ENCODE data around the gene WIZ. TPM values are rescaled to one million over a fixed set of nuclear protein-coding genes. Genes with fewer than 3 reads are reported as not detected.

Gene WIZ
- total and polyA plus RNA-seq, 2 of the 4 experiments (the other 2 are of a cell fraction): 0.90 to 27.1 TPM

DNA sequence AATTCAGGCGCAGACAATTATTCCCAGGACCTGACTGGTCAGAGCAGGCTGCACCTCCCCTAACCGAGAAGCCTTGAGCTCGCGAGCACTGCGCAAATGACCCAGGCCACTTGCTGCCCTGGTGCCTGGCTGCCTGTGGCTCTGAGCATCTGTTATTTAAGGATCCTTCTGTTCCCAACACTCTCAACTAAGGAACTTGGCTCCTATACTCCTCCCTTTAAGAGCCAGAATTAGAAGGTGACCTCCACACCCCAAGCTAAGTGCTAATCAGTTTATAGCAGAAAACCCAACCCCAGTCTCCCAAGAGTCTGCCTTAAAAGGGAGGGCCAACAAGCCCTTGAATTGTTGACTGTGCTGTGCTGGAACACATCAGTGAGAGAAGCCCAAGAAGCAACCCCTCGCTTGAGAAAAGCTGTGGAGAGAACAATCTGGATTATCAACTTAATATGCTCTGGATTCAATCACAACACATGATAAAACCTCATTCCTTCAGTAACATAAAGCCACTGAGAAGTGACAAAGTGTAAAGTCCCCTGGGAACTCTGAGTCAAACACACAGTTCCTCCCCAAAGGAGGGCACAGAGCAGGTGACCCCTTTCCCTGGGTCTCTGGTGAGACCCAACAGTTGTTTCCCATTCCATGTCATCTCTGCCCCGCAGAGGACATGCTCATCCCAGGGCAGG is 45.5 kb downstream of the WIZ start:
- no peak overlapping the region for H3K4me3 ChIP-seq (ENCODE audit: insufficient read depth, low read depth, low read length)
- H2AFZ ChIP-seq (replicated peaks; ENCODE audit: low read length, poor library complexity): no peak overlapping the region
- H3K36me3 ChIP-seq (ENCODE audit: control insufficient read depth, insufficient read depth, low read length): peaks cover 51% of the 10 kb centered on the region
- H3K18ac ChIP-seq (ENCODE audit: low read depth, low read length): no peak overlapping the region
- H2BK15ac ChIP-seq (ENCODE audit: low read depth, low read length): no peak overlapping the region
- intact Hi-C loops (cut with micrococcal nuclease) (no loop called here), in situ Hi-C loops (cut with MboI; ENCODE audit: low sequenced_read_pairs) (loop anchor here (25.0 kb wide), 1 partner anchor 783 kb away; the partner anchor contains the start of genes AP1M1 and FAM32A), dilution Hi-C loops (cut with HindIII; ENCODE audit: low sequenced_read_pairs, unreplicated experiment) (no loop called here)
- no peak overlapping the region for H2AK5ac ChIP-seq (ENCODE audit: low read depth, low read length)
- no peak overlapping the region for H2BK20ac ChIP-seq (ENCODE audit: low read depth, low read length)
- TF ChIP-seq ELK1 (IDR thresholded peaks at IDR 0.05; ENCODE audit: borderline replicate concordance, low read depth, low read length) (no peak), CHD1 (IDR thresholded peaks at IDR 0.05; ENCODE audit: low read depth, low read length) (no peak), RFX5 (IDR thresholded peaks at IDR 0.05; ENCODE audit: low read depth, low read length) (no peak), RCOR1 (IDR thresholded peaks at IDR 0.05; ENCODE audit: insufficient replicate concordance, low read length) (no peak), NFE2L2 (IDR thresholded peaks at IDR 0.05; ENCODE audit: low read depth, low read length) (no peak), USF2 (IDR thresholded peaks at IDR 0.05; ENCODE audit: low read depth, low read length) (no peak), FOS (IDR thresholded peaks at IDR 0.05; ENCODE audit: low read depth, low read length) (no peak), MAZ (IDR thresholded peaks at IDR 0.05; ENCODE audit: borderline replicate concordance, low read depth, low read length) (no peak), MXI1 (IDR thresholded peaks at IDR 0.05; ENCODE audit: borderline replicate concordance, low read depth, low read length) (no peak)
- TF ChIP-seq, protein P1, sequence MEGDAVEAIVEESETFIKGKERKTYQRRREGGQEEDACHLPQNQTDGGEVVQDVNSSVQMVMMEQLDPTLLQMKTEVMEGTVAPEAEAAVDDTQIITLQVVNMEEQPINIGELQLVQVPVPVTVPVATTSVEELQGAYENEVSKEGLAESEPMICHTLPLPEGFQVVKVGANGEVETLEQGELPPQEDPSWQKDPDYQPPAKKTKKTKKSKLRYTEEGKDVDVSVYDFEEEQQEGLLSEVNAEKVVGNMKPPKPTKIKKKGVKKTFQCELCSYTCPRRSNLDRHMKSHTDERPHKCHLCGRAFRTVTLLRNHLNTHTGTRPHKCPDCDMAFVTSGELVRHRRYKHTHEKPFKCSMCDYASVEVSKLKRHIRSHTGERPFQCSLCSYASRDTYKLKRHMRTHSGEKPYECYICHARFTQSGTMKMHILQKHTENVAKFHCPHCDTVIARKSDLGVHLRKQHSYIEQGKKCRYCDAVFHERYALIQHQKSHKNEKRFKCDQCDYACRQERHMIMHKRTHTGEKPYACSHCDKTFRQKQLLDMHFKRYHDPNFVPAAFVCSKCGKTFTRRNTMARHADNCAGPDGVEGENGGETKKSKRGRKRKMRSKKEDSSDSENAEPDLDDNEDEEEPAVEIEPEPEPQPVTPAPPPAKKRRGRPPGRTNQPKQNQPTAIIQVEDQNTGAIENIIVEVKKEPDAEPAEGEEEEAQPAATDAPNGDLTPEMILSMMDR (conservative IDR thresholded peaks at IDR 0.05; ENCODE audit: low read depth, low read length): no peak
- no peak overlapping the region for H3K9ac ChIP-seq (ENCODE audit: low read depth, low read length)
- no peak overlapping the region for H3K4ac ChIP-seq (ENCODE audit: low read depth, low read length)
- H3K56ac ChIP-seq (ENCODE audit: extremely low read depth, insufficient read depth, low read length): no peak overlapping the region
- no peak overlapping the region for H4K91ac ChIP-seq (ENCODE audit: insufficient read depth, low read depth, low read length)
- CTCF ChIA-PET: interaction anchor here (0.6 to 1.0 kb wide), 3 partner anchors 10 to 15 kb away, joined by 3 to 5 read pairs (median 3); no protein-coding TSS in a partner anchor
- no peak for ATAC-seq (ENCODE audit: low read depth)
- POLR2A ChIA-PET (ENCODE audit: unreplicated experiment): interaction anchor here (1.2 kb wide), 1 partner anchor 14 kb away, joined by 4 read pairs; the partner anchor contains the start of gene AKAP8L
- H3K4me2 ChIP-seq (ENCODE audit: low read depth, low read length): no peak overlapping the region
- H4K5ac ChIP-seq (ENCODE audit: low read depth, low read length): no peak overlapping the region
- no peak overlapping the region for H2BK5ac ChIP-seq (ENCODE audit: low read depth, low read length, poor library complexity, severe bottlenecking)
- peaks cover 6 to 73% of the 10 kb centered on the region in 2 experiments for H3K79me1 ChIP-seq (ENCODE audit: low read depth in 1 of 2, low read length in 2 of 2)
- H2BK120ac ChIP-seq (ENCODE audit: low read depth, low read length): no peak overlapping the region
- peaks cover 5% of the 10 kb centered on the region; the same call in 1 of the 2 replicates for H3K4me1 ChIP-seq (ENCODE audit: control insufficient read depth, insufficient read depth, low read length)
- no peaks in the 10 kb centered on the region; the same call in 1 of the 2 replicates for H3K9me1 ChIP-seq (ENCODE audit: insufficient read depth, low read length)
- H3K14ac ChIP-seq (replicated peaks; ENCODE audit: low read depth, low read length): no peak overlapping the region
- peaks cover 80% of the 10 kb centered on the region for H4K20me1 ChIP-seq (ENCODE audit: insufficient read depth, low read length)
- H3K27ac ChIP-seq (ENCODE audit: insufficient read depth, low read length): no peak overlapping the region
- no peak for DNase-seq
- no peak overlapping the region for H2AK9ac ChIP-seq (replicated peaks; ENCODE audit: low read depth, low read length, poor library complexity)
- no peaks in the 10 kb centered on the region for H3K27me3 ChIP-seq (ENCODE audit: control insufficient read depth, insufficient read depth, low read length)
- WGBS, 2 experiments (ENCODE audit: extremely low coverage in 2 of 2, insufficient read length in 1 of 2): 93% methylated on average over 3 of the region's 7 CpGs; no CpG with 5 or more reads in 1 of the 2 experiments
- H3K9me3 ChIP-seq (ENCODE audit: control insufficient read depth, insufficient read depth, low read length): no peaks in the 10 kb centered on the region
- no peak overlapping the region for H3K23ac ChIP-seq (ENCODE audit: low read depth, low read length)
- H4K8ac ChIP-seq (ENCODE audit: low read depth in 2 of 2, low read length in 2 of 2): no peak overlapping the region
- BruUV-seq (replicated peaks): no TSS peak

All from IMR-90 (cell line).